SHP77 treated with DMSO at 0.1 percent for 48 hours (cell line): ENCODE measurements around the gene CPE.

Experiments
- DNase-seq: peaks from one replicate; lab custom pipeline; 2025; lab: John Stamatoyannopoulos, UW

The CPE gene

GRCh38 chr4:165367040-165367439 is 11.8 kb upstream of the CPE start:
- DNase-seq, result no peak

GRCh38 chr4:165368114-165368513 is 10.7 kb upstream of the CPE start:
- DNase-seq, result no peak

- DNase-seq, result no peak
These were observed 10.2 kb upstream of the CPE start for GRCh38 chr4:165368567-165368966.

GRCh38 chr4:165369522-165369921 is 9.3 kb upstream of the CPE start:
- DNase-seq, result no peak

- no peak for DNase-seq
These were observed 8.3 kb upstream of the CPE start for GRCh38 chr4:165370530-165370929.

- no peak for DNase-seq
These were observed 3.3 kb upstream of the CPE start for GRCh38 chr4:165375465-165375864.

GRCh38 chr4:165378398-165378744 is 437 bp upstream of the CPE start:
- DNase-seq, result no peak

- DNase-seq, result peak; percentile 53
These were observed 863 bp downstream of the CPE start for GRCh38 chr4:165379678-165380064.

GRCh38 chr4:165380805-165381204 is 2.0 kb downstream of the CPE start:
- no peak for DNase-seq

- no peak for DNase-seq
These were observed 3.1 kb downstream of the CPE start for GRCh38 chr4:165381821-165382373.

- DNase-seq, result no peak
These were observed 3.8 kb downstream of the CPE start for GRCh38 chr4:165382640-165383039.

- peak; percentile 68 for DNase-seq
These were observed 4.8 kb downstream of the CPE start for GRCh38 chr4:165383591-165384073.

- DNase-seq, result no peak
These were observed 5.4 kb downstream of the CPE start for GRCh38 chr4:165384186-165384585.

GRCh38 chr4:165384598-165384997 is 5.8 kb downstream of the CPE start:
- DNase-seq, result peak; percentile 25

- DNase-seq, result no peak
These were observed 6.3 kb downstream of the CPE start for GRCh38 chr4:165385126-165385525.

GRCh38 chr4:165386328-165386727 is 7.5 kb downstream of the CPE start:
- DNase-seq, result no peak

GRCh38 chr4:165388756-165389155 is 9.9 kb downstream of the CPE start:
- DNase-seq, result no peak

GRCh38 chr4:165393051-165393450 is 14.2 kb downstream of the CPE start:
- no peak for DNase-seq

GRCh38 chr4:165393704-165394103 is 14.9 kb downstream of the CPE start:
- DNase-seq, result no peak

GRCh38 chr4:165394275-165394674 is 15.5 kb downstream of the CPE start:
- DNase-seq, result no peak

GRCh38 chr4:165398570-165398969 is 19.8 kb downstream of the CPE start:
- DNase-seq, result peak; percentile 72

GRCh38 chr4:165402375-165402774 is 23.6 kb downstream of the CPE start:
- no peak for DNase-seq

- no peak for DNase-seq
These were observed 24.2 kb downstream of the CPE start for GRCh38 chr4:165403048-165403447.

GRCh38 chr4:165403637-165404036 is 24.8 kb downstream of the CPE start:
- DNase-seq, result no peak

- DNase-seq, result no peak
These were observed 25.3 kb downstream of the CPE start for GRCh38 chr4:165404080-165404479.
